ENCODE results near the gene ATOH1. TPM values are rescaled to one million over a fixed set of nuclear protein-coding genes. Genes with fewer than 3 reads are reported as not detected.
A peak's percentile ranks its signal among the peaks of the same experiment; 100 is the strongest.

Gene ATOH1
- total RNA-seq (not detected), polyA plus RNA-seq (not detected)

GRCh38 chr4:93828332-93828994 lies at the start of gene ATOH1:
TSS of gene ATOH1 (plus strand) at chr4:93828753. CDS start at chr4:93828927, 174 bp downstream.
- Histone ChIP-seq H3K36me3 (no peaks in the 10 kb centered on the region), H3K4me1 (peaks cover 0 to 15% (median 9%) of the 10 kb centered on the region in 3 donors), H3K9me3 (no peaks in the 10 kb centered on the region), H3K4me3 (peak within 1 kb of the TSS in 2 of 4 donors; percentile 33 to 43), H3K27ac (no peak within 1 kb of the TSS), H3K27me3 (peaks cover 11 to 39% (median 23%) of the 10 kb centered on the region in 4 donors)
- ATAC-seq (peak; percentile 65 to 74 (median 70)), DNase-seq (peak in 5 of 6 donors; percentile 15 to 69 (median 31)), FAIRE-seq (no peak)
- no peak for TF ChIP-seq CTCF (IDR thresholded peaks at IDR 0.05)
- WGBS, 2 donors, result 1% methylated on average over 46 of the region's 46 CpGs
- intact Hi-C loops (cut with DNase I), result no loop called here

- Histone ChIP-seq H3K27ac (no peak overlapping the region), H3K27me3 (peaks cover 0 to 4% (median 0%) of the 10 kb centered on the region in 4 donors), H3K4me1 (no peaks in the 10 kb centered on the region), H3K9me3 (no peaks in the 10 kb centered on the region), H3K4me3 (no peak overlapping the region), H3K36me3 (no peaks in the 10 kb centered on the region)
- intact Hi-C loops (cut with DNase I), result no loop called here
- 57% methylated on average over 2 of the region's 2 CpGs for WGBS, 2 donors
- ATAC-seq (no peak), FAIRE-seq (no peak), DNase-seq (no peak)
- no peak for TF ChIP-seq CTCF (IDR thresholded peaks at IDR 0.05)
Measured at GRCh38 chr4:93779228-93779627, 49.3 kb upstream of the ATOH1 start.

GRCh38 chr4:93780080-93780479 lies 48.5 kb upstream of the ATOH1 start:
- Histone ChIP-seq H3K4me1 (no peaks in the 10 kb centered on the region), H3K36me3 (no peaks in the 10 kb centered on the region), H3K27ac (no peak overlapping the region), H3K4me3 (no peak overlapping the region), H3K9me3 (no peaks in the 10 kb centered on the region), H3K27me3 (peaks cover 0 to 4% (median 0%) of the 10 kb centered on the region in 4 donors)
- DNase-seq, result no peak
- TF ChIP-seq CTCF (IDR thresholded peaks at IDR 0.05), result no peak
- intact Hi-C loops (cut with DNase I), result no loop called here
- FAIRE-seq, result no peak
- no peak for ATAC-seq
- 74 to 77% methylated on average over 5 of the region's 5 CpGs for WGBS, 2 donors

- Histone ChIP-seq H3K9me3 (no peaks in the 10 kb centered on the region), H3K27me3 (peaks cover 0 to 4% (median 0%) of the 10 kb centered on the region in 4 donors), H3K4me3 (no peak overlapping the region), H3K27ac (no peak overlapping the region), H3K36me3 (no peaks in the 10 kb centered on the region), H3K4me1 (no peaks in the 10 kb centered on the region)
- FAIRE-seq, result no peak
- no peak for TF ChIP-seq CTCF (IDR thresholded peaks at IDR 0.05)
- ATAC-seq, result no peak
- DNase-seq, result no peak
- 86 to 89% methylated on average over 9 of the region's 9 CpGs for WGBS, 2 donors
- intact Hi-C loops (cut with DNase I), result no loop called here
Measured at GRCh38 chr4:93781198-93781597, 47.4 kb upstream of the ATOH1 start.

GRCh38 chr4:93786149-93786548 lies 42.4 kb upstream of the ATOH1 start:
- no peak for DNase-seq
- TF ChIP-seq CTCF (IDR thresholded peaks at IDR 0.05), result no peak
- intact Hi-C loops (cut with DNase I), result no loop called here
- WGBS, 2 donors, result 53 to 67% methylated on average over 2 of the region's 2 CpGs
- FAIRE-seq, result no peak
- Histone ChIP-seq H3K4me3 (no peak overlapping the region), H3K4me1 (no peaks in the 10 kb centered on the region), H3K9me3 (no peaks in the 10 kb centered on the region), H3K27me3 (no peaks in the 10 kb centered on the region), H3K36me3 (no peaks in the 10 kb centered on the region), H3K27ac (no peak overlapping the region)
- ATAC-seq, result no peak

Measured in pancreas (tissue), 10 donors.